H1 (cell line): ENCODE data around the gene ASGR2. TPM values are rescaled to one million over a fixed set of nuclear protein-coding genes. Genes with fewer than 3 reads are reported as not detected.

Source experiments
- CTCF ChIA-PET: fragments of 300-600 bp; sonication (Branson Sonifier 250); formaldehyde crosslinking; loops from one replicate; lab custom pipeline; 2021; ENCODE audit not compliant: partially characterized antibody; lab: Charles Lee
- POLR2A ChIA-PET: fragments of 300-600 bp; sonication (Branson Sonifier 250); formaldehyde crosslinking; loops from one replicate; lab custom pipeline; 2021; ENCODE audit warnings: inconsistent platforms; ENCODE audit not compliant: partially characterized antibody; lab: Charles Lee
- DNase-seq, 2 experiments: peaks; one replicate each; pipeline versions ENCODE4 v3.0.0 to v3.0.0-alpha.2; 2010 to 2022; ENCODE audit warnings: low spot score in 2 of 2, low read depth in 1 of 2, mixed read lengths in 1 of 2
- FAIRE-seq: peaks from 2 replicates; lab custom pipeline; 2011; peaks lifted over from hg19 to GRCh38; lab: Jason Lieb, UNC
- H2AFZ ChIP-seq: 2 replicates; pipeline ENCODE4 v1.8.1; 2012; ENCODE audit warnings: low read length, inconsistent platforms
- H2AK5ac ChIP-seq: 2 replicates; pipeline ENCODE4 v1.6.1; 2013; ENCODE audit warnings: low read depth, low read length
- H2BK120ac ChIP-seq: replicated peaks from 2 replicates; pipeline ENCODE3; 2013; ENCODE audit warnings: low read depth, low read length, inconsistent platforms
- H2BK12ac ChIP-seq: 2 replicates; pipeline ENCODE4 v1.6.1; 2013; ENCODE audit warnings: low read depth, low read length
- H2BK15ac ChIP-seq: 2 replicates; pipeline ENCODE4 v1.6.1; 2013; ENCODE audit warnings: low read length
- H2BK20ac ChIP-seq: 2 replicates; pipeline ENCODE4 v1.6.1; 2013; ENCODE audit warnings: low read length
- H2BK5ac ChIP-seq: 2 replicates; pipeline ENCODE4 v1.6.1; 2013; ENCODE audit warnings: low read depth, low read length
- H3K14ac ChIP-seq: 2 replicates; pipeline ENCODE4 v1.6.1; 2013; ENCODE audit warnings: inconsistent platforms; ENCODE audit not compliant: insufficient read length
- H3K18ac ChIP-seq: 2 replicates; pipeline ENCODE4 v1.6.1; 2013; ENCODE audit warnings: low read length; ENCODE audit errors: extremely low read depth
- H3K23ac ChIP-seq: 2 replicates; pipeline ENCODE4 v1.6.1; 2013; ENCODE audit warnings: inconsistent platforms; ENCODE audit not compliant: insufficient read length
- H3K23me2 ChIP-seq: 2 replicates; pipeline ENCODE4 v1.6.1; 2013; ENCODE audit warnings: low read depth, low read length
- H3K27ac ChIP-seq: 2 replicates; pipeline ENCODE4 v1.6.1; 2011; ENCODE audit warnings: low read depth, low read length, inconsistent platforms
- H3K27me3 ChIP-seq, 4 experiments: replicated peaks in 1 of 4; 1 replicate in 1 of 4; 2 replicates in 3 of 4; pipeline versions ENCODE4 v1.6.1 to v1.8.1; 2011 to 2013; ENCODE audit warnings: low read length in 3 of 4, mild to moderate bottlenecking in 3 of 4, inconsistent platforms in 2 of 4, mixed read lengths in 2 of 4, moderate library complexity in 1 of 4; ENCODE audit not compliant: control insufficient read depth in 3 of 4, insufficient read depth in 3 of 4; ENCODE audit errors: extremely low read depth in 1 of 4
- H3K36me3 ChIP-seq, 4 experiments: 2 replicates each; pipeline versions ENCODE4 v1.6.1 to v1.8.1; 2011 to 2013; ENCODE audit warnings: mild to moderate bottlenecking in 4 of 4, low read length in 3 of 4, moderate library complexity in 2 of 4, control low read depth in 1 of 4, inconsistent platforms in 1 of 4; ENCODE audit not compliant: insufficient read depth in 4 of 4, control insufficient read depth in 2 of 4
- H3K4ac ChIP-seq: replicated peaks from 2 replicates; pipeline ENCODE3; 2013; ENCODE audit warnings: low read length, low read depth, mixed read lengths, inconsistent platforms; ENCODE audit not compliant: insufficient read length
- H3K4me1 ChIP-seq, 4 experiments: replicated peaks in 1 of 4; 1 replicate in 1 of 4; 2 replicates in 3 of 4; pipeline versions ENCODE4 v1.6.1 to v1.8.1; 2011 to 2013; ENCODE audit warnings: low read length in 3 of 4, inconsistent platforms in 2 of 4, mixed read lengths in 1 of 4; ENCODE audit not compliant: insufficient read depth in 4 of 4, control insufficient read depth in 3 of 4
- H3K4me2 ChIP-seq, 2 experiments: 2 replicates each; pipeline versions ENCODE4 v1.6.1 to v1.8.1; 2011 to 2013; ENCODE audit warnings: low read depth in 2 of 2, low read length in 2 of 2, control low read depth in 1 of 2, inconsistent platforms in 1 of 2, mild to moderate bottlenecking in 1 of 2; ENCODE audit not compliant: insufficient read depth in 1 of 2
- H3K4me3 ChIP-seq, 4 experiments: fragments of 200-600, 300-600 bp in 1 of 4; sonication (generic), shearing (Covaris generic), sonication (Bioruptor Twin) in 1 of 4; 2 replicates each; pipeline versions ENCODE4 v1.5.1 to v1.8.1; 2011 to 2016; ENCODE audit warnings: low read length in 4 of 4, low read depth in 3 of 4, control low read depth in 2 of 4, inconsistent platforms in 2 of 4, mild to moderate bottlenecking in 2 of 4, mixed read lengths in 1 of 4, moderate library complexity in 1 of 4; ENCODE audit not compliant: insufficient read depth in 2 of 4; ENCODE audit errors: extremely low read depth in 1 of 4
- H3K56ac ChIP-seq: replicated peaks from 2 replicates; pipeline ENCODE3; 2013; ENCODE audit warnings: low read depth, mild to moderate bottlenecking, mixed read lengths, low read length, inconsistent platforms; ENCODE audit not compliant: insufficient read length
- H3K79me1 ChIP-seq: 2 replicates; pipeline ENCODE4 v1.6.1; 2013; ENCODE audit warnings: low read depth, low read length, control low read depth
- H3K79me2 ChIP-seq, 2 experiments: 2 replicates each; pipeline versions ENCODE4 v1.6.1 to v1.8.1; 2012 to 2013; ENCODE audit warnings: low read length in 2 of 2, mild to moderate bottlenecking in 2 of 2, inconsistent platforms in 1 of 2; ENCODE audit not compliant: insufficient read depth in 2 of 2, control insufficient read depth in 1 of 2
- H3K9ac ChIP-seq, 4 experiments: replicated peaks in 1 of 4; 1 replicate in 1 of 4; 2 replicates in 3 of 4; pipeline versions ENCODE4 v1.6.1 to v1.8.1; 2011 to 2013; ENCODE audit warnings: low read depth in 3 of 4, low read length in 3 of 4, control low read depth in 2 of 4, mild to moderate bottlenecking in 2 of 4, moderate library complexity in 2 of 4, inconsistent platforms in 1 of 4; ENCODE audit errors: extremely low read depth in 1 of 4
- H3K9me3 ChIP-seq, 2 experiments: 2 replicates each; pipeline versions ENCODE4 v1.6.1 to v1.8.1; 2012 to 2013; ENCODE audit warnings: mild to moderate bottlenecking in 2 of 2, moderate library complexity in 2 of 2, control low read depth in 1 of 2, inconsistent platforms in 1 of 2, low read depth in 1 of 2, low read length in 1 of 2, mixed read lengths in 1 of 2; ENCODE audit not compliant: insufficient read depth in 2 of 2
- H4K20me1 ChIP-seq, 2 experiments: replicated peaks in 1 of 2; 2 replicates each; pipeline versions ENCODE3 to v1.8.1; 2011 to 2013; ENCODE audit warnings: inconsistent platforms in 2 of 2, low read length in 2 of 2, mild to moderate bottlenecking in 1 of 2; ENCODE audit not compliant: insufficient read depth in 2 of 2, control insufficient read depth in 1 of 2
- H4K5ac ChIP-seq: 2 replicates; pipeline ENCODE4 v1.6.1; 2013; ENCODE audit warnings: low read length, low read depth, mixed read lengths, inconsistent platforms; ENCODE audit not compliant: insufficient read length
- H4K8ac ChIP-seq: 2 replicates; pipeline ENCODE4 v1.8.0; 2013; ENCODE audit warnings: mild to moderate bottlenecking, moderate library complexity, low read length, inconsistent platforms; ENCODE audit not compliant: insufficient read depth; ENCODE audit errors: extremely low read depth
- H4K91ac ChIP-seq: replicated peaks from 2 replicates; pipeline ENCODE3; 2013; ENCODE audit warnings: low read length, mixed read lengths, inconsistent platforms; ENCODE audit not compliant: insufficient read length
- ASH2L ChIP-seq: fragments of 200-600, 300-600 bp; sonication (generic); IDR thresholded peaks from one replicate; pipeline ENCODE4 v1.7.1; 2017; ENCODE audit warnings: low read length
- ATF3 ChIP-seq: IDR thresholded peaks from 2 replicates; pipeline ENCODE4 v1.6.1; 2011; ENCODE audit warnings: low read depth, mild to moderate bottlenecking, low read length; ENCODE audit not compliant: insufficient read depth
- BCL11A ChIP-seq, 2 experiments: IDR thresholded peaks; one replicate each; pipeline ENCODE4 v1.6.1; 2011; ENCODE audit warnings: low read depth in 2 of 2, low read length in 2 of 2, mild to moderate bottlenecking in 2 of 2
- BRCA1 ChIP-seq: IDR thresholded peaks from 2 replicates; pipeline ENCODE4 v1.6.1; 2012; ENCODE audit warnings: low read depth, low read length, improper control_type of control experiment
- CBX5 ChIP-seq: fragments of 300-800, 300-1000 bp; sonication (generic); IDR thresholded peaks from 2 replicates; pipeline ENCODE4 v1.7.1; 2016; ENCODE audit warnings: antibody characterized with exemption, low read length, low read depth
- CEBPB ChIP-seq: IDR thresholded peaks from 2 replicates; pipeline ENCODE4 v1.6.1; 2012; ENCODE audit warnings: low read depth, low read length
- JUN ChIP-seq: IDR thresholded peaks from 2 replicates; pipeline ENCODE4 v1.6.1; 2011; ENCODE audit warnings: low read depth, mild to moderate bottlenecking, improper control_type of control experiment, low read length
- NRF1 ChIP-seq: IDR thresholded peaks from 2 replicates; pipeline ENCODE4 v1.6.1; 2011; ENCODE audit warnings: mild to moderate bottlenecking, low read depth, low read length, improper control_type of control experiment
- POLR2A ChIP-seq, 2 experiments: IDR thresholded peaks; 1 replicate in 1 of 2; 2 replicates in 1 of 2; pipeline ENCODE4 v1.6.1; 2011; ENCODE audit warnings: low read depth in 2 of 2, low read length in 2 of 2, mild to moderate bottlenecking in 2 of 2; ENCODE audit errors: control extremely low read depth in 1 of 2
- RAD21 ChIP-seq, 2 experiments: IDR thresholded peaks in 1 of 2; conservative IDR thresholded peaks in 1 of 2; 2 replicates each; pipeline ENCODE4 v1.6.1; 2011; ENCODE audit warnings: low read depth in 2 of 2, low read length in 2 of 2, improper control_type of control experiment in 1 of 2, inconsistent platforms in 1 of 2, mild to moderate bottlenecking in 1 of 2, moderate library complexity in 1 of 2
- SIX5 ChIP-seq: IDR thresholded peaks from 2 replicates; pipeline ENCODE4 v1.6.1; 2011; ENCODE audit warnings: mild to moderate bottlenecking, low read depth, low read length
- SP4 ChIP-seq: IDR thresholded peaks from 2 replicates; pipeline ENCODE4 v1.6.1; 2012; ENCODE audit warnings: low read length, inconsistent platforms
- SRF ChIP-seq: IDR thresholded peaks from 2 replicates; pipeline ENCODE4 v1.6.1; 2011; ENCODE audit warnings: mild to moderate bottlenecking, low read depth, low read length, moderate library complexity
- SUZ12 ChIP-seq: fragments of 200-600 bp; sonication (generic); IDR thresholded peaks from 2 replicates; pipeline ENCODE4 v1.6.1; 2012; ENCODE audit warnings: mild to moderate bottlenecking, inconsistent platforms, low read length, moderate library complexity, mixed read lengths
- TCF12 ChIP-seq: IDR thresholded peaks from 2 replicates; pipeline ENCODE4 v1.6.1; 2011; ENCODE audit warnings: low read depth, mild to moderate bottlenecking, low read length
- WGBS, 2 experiments: shearing (Covaris generic) in 1 of 2; methylation state at CpG; one replicate each; pipeline versions ENCODE4 v1.1.6 to v1.1.7; 2013 to 2015; ENCODE audit warnings: low lambda C conversion rate in 2 of 2, mixed read lengths in 2 of 2, inconsistent platforms in 1 of 2, low coverage in 1 of 2, missing lambda C conversion rate in 1 of 2; ENCODE audit not compliant: insufficient replicate concordance in 2 of 2, insufficient coverage in 1 of 2, insufficient read length in 1 of 2; ENCODE audit errors: extremely low coverage in 1 of 2, missing lambda C conversion rate in 1 of 2; 5-methylcytosine and 5-hydroxymethylcytosine counted together
- polyA plus RNA-seq, 7 experiments: library from polyadenylated mRNA; depleted of rRNA in 3 of 7; stranded (reverse) in 5 of 7; unstranded in 2 of 7; fragments of >200 nt in 5 of 7; fragments of 200-250 nt in 2 of 7; gene quantifications; 1 replicate in 5 of 7; 2 replicates in 1 of 7; 4 replicates in 1 of 7; pipeline versions ENCODE4 v1.2.1 to v1.2.3, GENCODE V29; 2011 to 2013; ENCODE audit warnings: missing spikeins in 2 of 7, mixed read lengths in 2 of 7
- total RNA-seq: library from RNA; stranded (reverse); fragmentation: NEBNext Ultra II Directional; extraction: Animal tissue kit (Norgen Biotek cat#: 25700); gene quantifications from 2 replicates; pipeline ENCODE4 v1.2.1, GENCODE V29; 2021

Gene ASGR2
- total and polyA plus RNA-seq, 2 of the 8 experiments (the other 6 are each of a cell fraction or from before 2014, with no cell fraction given): 0.91 TPM; not detected in 1

GRCh38 chr17:7129311-7129710, 14.7 kb upstream of the ASGR2 start:
- 92% methylated on average over 8 of the region's 8 CpGs; no CpG with 5 or more reads in 1 of the 2 experiments for WGBS, 2 experiments
- CTCF ChIA-PET: interaction anchor here (1.2 to 9.2 kb wide), 6 partner anchors 6 to 84 kb away, joined by 4 to 48 read pairs (median 7); partner anchors contain the start of gene ASGR2
- TF ChIP-seq TCF12: no peak
- TF ChIP-seq SUZ12: no peak
- no peak for TF ChIP-seq CBX5
- no peak for TF ChIP-seq CEBPB
- TF ChIP-seq SIX5: no peak
- no peak for TF ChIP-seq SRF
- TF ChIP-seq RAD21 (IDR thresholded peaks at IDR 0.05 in 1 of 2, conservative IDR thresholded peaks at IDR 0.05 in 1 of 2; ENCODE audit: low read depth in 2 of 2, low read length in 2 of 2): no peak
- TF ChIP-seq SP4: no peak
- TF ChIP-seq ASH2L: no peak
- TF ChIP-seq BCL11A (IDR thresholded peaks at IDR 0.05; ENCODE audit: low read depth in 2 of 2, low read length in 2 of 2): no peak
- no peak for TF ChIP-seq NRF1
- no peak for TF ChIP-seq JUN
- TF ChIP-seq ATF3: no peak
- TF ChIP-seq BRCA1: no peak
- no peak for TF ChIP-seq POLR2A (IDR thresholded peaks at IDR 0.05; ENCODE audit: control extremely low read depth in 1 of 2, low read depth in 2 of 2, low read length in 2 of 2)

More at GRCh38 chr17:7129311-7129710, 14.7 kb upstream of the ASGR2 start:
- H3K23me2 ChIP-seq: no peaks in the 10 kb centered on the region
- no peaks in the 10 kb centered on the region; a peak in 1 of 7 replicates for H3K27me3 ChIP-seq
- H3K9ac ChIP-seq: no peak overlapping the region
- H3K36me3 ChIP-seq: no peaks in the 10 kb centered on the region
- no peak for DNase-seq
- no peak overlapping the region for H3K14ac ChIP-seq
- no peaks in the 10 kb centered on the region for H3K79me1 ChIP-seq
- H2AK5ac ChIP-seq: no peak overlapping the region
- H3K4me3 ChIP-seq: no peak overlapping the region
- no peak overlapping the region for H2BK120ac ChIP-seq
- H3K4me2 ChIP-seq: peak overlapping the region in 1 of 2 experiments; percentile 18; a peak in 1 of 4 replicates
- no peaks in the 10 kb centered on the region for H3K9me3 ChIP-seq
- no peak overlapping the region for H3K18ac ChIP-seq
- H4K5ac ChIP-seq: no peak overlapping the region
- no peak overlapping the region for H3K4ac ChIP-seq
- no peaks in the 10 kb centered on the region for H3K79me2 ChIP-seq
- H2AFZ ChIP-seq: no peak overlapping the region
- peak overlapping the region; percentile 90; the same call in 1 of the 2 replicates for H2BK12ac ChIP-seq
- H4K91ac ChIP-seq: no peak overlapping the region
- no peak overlapping the region for H3K27ac ChIP-seq
- no peak overlapping the region for H3K23ac ChIP-seq
- H2BK5ac ChIP-seq: no peak overlapping the region
- no peak for FAIRE-seq
- peak overlapping the region; percentile 83; the same call in 1 of the 2 replicates for H2BK15ac ChIP-seq
- no peak overlapping the region for H2BK20ac ChIP-seq
- POLR2A ChIA-PET: interaction anchor here (0.7 kb wide), 2 partner anchors 12 to 181 kb away, joined by 3 to 4 read pairs; no protein-coding TSS in a partner anchor
- peaks cover 10 to 30% (median 22%) of the 10 kb centered on the region in 4 experiments for H3K4me1 ChIP-seq
- no peak overlapping the region for H4K8ac ChIP-seq
- no peak overlapping the region for H3K56ac ChIP-seq
- H4K20me1 ChIP-seq: no peaks in the 10 kb centered on the region
